ENCODE measurements around the gene ALG3.

The ALG3 gene

GRCh38 chr3:184289426-184289938 is 40.7 kb upstream of the ALG3 start:
- Histone ChIP-seq H3K4me3 (ENCODE audit: low read length) (no peak overlapping the region), H3F3A (ENCODE audit: insufficient read depth, low read length) (no peaks in the 10 kb centered on the region), H3K9me3 (replicated peaks; ENCODE audit: insufficient read depth, low read length) (no peaks in the 10 kb centered on the region), H3K79me2 (ENCODE audit: low read length) (no peaks in the 10 kb centered on the region), H3K9ac (ENCODE audit: low read length) (no peak overlapping the region), H3K4me2 (ENCODE audit: low read depth, low read length) (no peak overlapping the region), H3K27me3 (replicated peaks; ENCODE audit: insufficient read depth, low read length) (peaks cover 44% of the 10 kb centered on the region), H3K4me1 (ENCODE audit: low read length) (no peaks in the 10 kb centered on the region), H3K36me3 (replicated peaks; ENCODE audit: insufficient read depth, low read length) (no peaks in the 10 kb centered on the region), H2AFZ (ENCODE audit: low read length) (peak overlapping the region; percentile 2; the same call in 1 of the 2 replicates), H3K9me2 (replicated peaks; ENCODE audit: insufficient read depth, low read length) (no peaks in the 10 kb centered on the region), H4K20me1 (ENCODE audit: insufficient read depth, low read length) (no peaks in the 10 kb centered on the region), H3K27ac (ENCODE audit: low read length) (no peak overlapping the region)
- DNase-seq: peak; percentile 65
- TF ChIP-seq, protein P1, sequence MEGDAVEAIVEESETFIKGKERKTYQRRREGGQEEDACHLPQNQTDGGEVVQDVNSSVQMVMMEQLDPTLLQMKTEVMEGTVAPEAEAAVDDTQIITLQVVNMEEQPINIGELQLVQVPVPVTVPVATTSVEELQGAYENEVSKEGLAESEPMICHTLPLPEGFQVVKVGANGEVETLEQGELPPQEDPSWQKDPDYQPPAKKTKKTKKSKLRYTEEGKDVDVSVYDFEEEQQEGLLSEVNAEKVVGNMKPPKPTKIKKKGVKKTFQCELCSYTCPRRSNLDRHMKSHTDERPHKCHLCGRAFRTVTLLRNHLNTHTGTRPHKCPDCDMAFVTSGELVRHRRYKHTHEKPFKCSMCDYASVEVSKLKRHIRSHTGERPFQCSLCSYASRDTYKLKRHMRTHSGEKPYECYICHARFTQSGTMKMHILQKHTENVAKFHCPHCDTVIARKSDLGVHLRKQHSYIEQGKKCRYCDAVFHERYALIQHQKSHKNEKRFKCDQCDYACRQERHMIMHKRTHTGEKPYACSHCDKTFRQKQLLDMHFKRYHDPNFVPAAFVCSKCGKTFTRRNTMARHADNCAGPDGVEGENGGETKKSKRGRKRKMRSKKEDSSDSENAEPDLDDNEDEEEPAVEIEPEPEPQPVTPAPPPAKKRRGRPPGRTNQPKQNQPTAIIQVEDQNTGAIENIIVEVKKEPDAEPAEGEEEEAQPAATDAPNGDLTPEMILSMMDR (IDR thresholded peaks at IDR 0.05; ENCODE audit: low read length): peak; percentile 95
- no peak for TF ChIP-seq EZH2 (optimal IDR thresholded peaks at IDR 0.05; ENCODE audit: low read depth, low read length)
- TF ChIP-seq EZH2phosphoT487 (IDR thresholded peaks at IDR 0.05; ENCODE audit: low read length): no peak

DNA sequence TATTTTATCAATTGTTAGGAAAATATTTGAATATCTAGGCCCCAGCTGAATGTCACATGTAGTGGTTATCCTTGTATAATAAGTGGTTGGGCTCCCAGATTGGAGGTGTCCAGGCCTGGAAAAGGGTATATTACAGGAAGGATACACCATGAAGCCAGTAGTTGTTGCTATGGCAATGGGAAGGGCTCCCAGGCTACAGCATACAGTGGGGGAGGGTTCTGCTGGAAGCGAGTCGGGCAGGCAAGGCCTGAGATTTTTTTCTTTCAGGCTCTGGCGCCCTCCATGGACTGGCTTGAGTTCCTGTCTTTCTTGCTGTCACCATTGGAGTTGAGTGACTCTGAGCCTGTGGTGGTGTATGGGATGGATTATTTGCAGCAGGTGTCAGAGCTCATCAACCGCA is 35.9 kb upstream of the ALG3 start:
- no peak overlapping the region for H3K4me3 ChIP-seq (ENCODE audit: low read length)
- H3K27me3 ChIP-seq (replicated peaks; ENCODE audit: insufficient read depth, low read length): peaks cover 41% of the 10 kb centered on the region
- no peaks in the 10 kb centered on the region for H3K4me1 ChIP-seq (ENCODE audit: low read length)
- peak; percentile 30 for DNase-seq
- no peaks in the 10 kb centered on the region for H3K9me2 ChIP-seq (replicated peaks; ENCODE audit: insufficient read depth, low read length)
- TF ChIP-seq EZH2 (optimal IDR thresholded peaks at IDR 0.05; ENCODE audit: low read depth, low read length) (no peak), EZH2phosphoT487 (IDR thresholded peaks at IDR 0.05; ENCODE audit: low read length) (no peak)
- TF ChIP-seq, protein P1 (IDR thresholded peaks at IDR 0.05; ENCODE audit: low read length): peak; percentile 41
- H3K79me2 ChIP-seq (ENCODE audit: low read length): no peaks in the 10 kb centered on the region
- no peaks in the 10 kb centered on the region for H3K36me3 ChIP-seq (replicated peaks; ENCODE audit: insufficient read depth, low read length)
- H3K27ac ChIP-seq (ENCODE audit: low read length): no peak overlapping the region
- H2AFZ ChIP-seq (ENCODE audit: low read length): no peak overlapping the region
- H3K4me2 ChIP-seq (ENCODE audit: low read depth, low read length): no peak overlapping the region
- no peaks in the 10 kb centered on the region for H4K20me1 ChIP-seq (ENCODE audit: insufficient read depth, low read length)
- H3K9me3 ChIP-seq (replicated peaks; ENCODE audit: insufficient read depth, low read length): no peaks in the 10 kb centered on the region
- no peaks in the 10 kb centered on the region for H3F3A ChIP-seq (ENCODE audit: insufficient read depth, low read length)
- H3K9ac ChIP-seq (ENCODE audit: low read length): no peak overlapping the region

GRCh38 chr3:184283681-184284080 is 34.9 kb upstream of the ALG3 start:
- no peak overlapping the region for H3K27ac ChIP-seq (ENCODE audit: low read length)
- no peaks in the 10 kb centered on the region for H3K9me2 ChIP-seq (replicated peaks; ENCODE audit: insufficient read depth, low read length)
- peaks cover 44% of the 10 kb centered on the region for H3K27me3 ChIP-seq (replicated peaks; ENCODE audit: insufficient read depth, low read length)
- H2AFZ ChIP-seq (ENCODE audit: low read length): no peak overlapping the region
- DNase-seq: no peak
- H4K20me1 ChIP-seq (ENCODE audit: insufficient read depth, low read length): no peaks in the 10 kb centered on the region
- H3K4me1 ChIP-seq (ENCODE audit: low read length): no peaks in the 10 kb centered on the region
- no peaks in the 10 kb centered on the region for H3F3A ChIP-seq (ENCODE audit: insufficient read depth, low read length)
- H3K9ac ChIP-seq (ENCODE audit: low read length): no peak overlapping the region
- H3K4me2 ChIP-seq (ENCODE audit: low read depth, low read length): no peak overlapping the region
- no peaks in the 10 kb centered on the region for H3K36me3 ChIP-seq (replicated peaks; ENCODE audit: insufficient read depth, low read length)
- H3K9me3 ChIP-seq (replicated peaks; ENCODE audit: insufficient read depth, low read length): no peaks in the 10 kb centered on the region
- no peak for TF ChIP-seq EZH2phosphoT487 (IDR thresholded peaks at IDR 0.05; ENCODE audit: low read length)
- TF ChIP-seq, protein P1 (IDR thresholded peaks at IDR 0.05; ENCODE audit: low read length): no peak
- TF ChIP-seq EZH2 (optimal IDR thresholded peaks at IDR 0.05; ENCODE audit: low read depth, low read length): no peak
- H3K79me2 ChIP-seq (ENCODE audit: low read length): no peaks in the 10 kb centered on the region
- no peak overlapping the region for H3K4me3 ChIP-seq (ENCODE audit: low read length)

Data from MM.1S (cell line).